Fibroblast of villous mesenchyme (primary cell): Measurements from ENCODE around the gene PRDM16. TPM values are rescaled to one million over a fixed set of nuclear protein-coding genes. Genes with fewer than 3 reads are reported as not detected.

Experiments
- DNase-seq: peaks from one replicate; pipeline ENCODE4 v3.0.0-alpha.2; 2010; ENCODE audit warnings: low read depth
- H3K4me3 ChIP-seq: 2 replicates; pipeline ENCODE4 v1.5.1; 2011; ENCODE audit warnings: low read depth, mild to moderate bottlenecking, low read length
- total RNA-seq: library from RNA; depleted of rRNA; stranded (reverse); fragments of >200 nt; gene quantifications from 2 replicates; pipeline ENCODE4 v1.2.3, GENCODE V29; 2012
- TF ChIP-seq, protein P1 (sequence below): IDR thresholded peaks from 2 replicates; pipeline ENCODE4 v1.5.1; 2012; ENCODE audit warnings: low read depth, mild to moderate bottlenecking, low read length; ENCODE audit not compliant: insufficient read depth

Gene PRDM16
- total RNA-seq, 1 donor = 1.7 TPM

DNA sequence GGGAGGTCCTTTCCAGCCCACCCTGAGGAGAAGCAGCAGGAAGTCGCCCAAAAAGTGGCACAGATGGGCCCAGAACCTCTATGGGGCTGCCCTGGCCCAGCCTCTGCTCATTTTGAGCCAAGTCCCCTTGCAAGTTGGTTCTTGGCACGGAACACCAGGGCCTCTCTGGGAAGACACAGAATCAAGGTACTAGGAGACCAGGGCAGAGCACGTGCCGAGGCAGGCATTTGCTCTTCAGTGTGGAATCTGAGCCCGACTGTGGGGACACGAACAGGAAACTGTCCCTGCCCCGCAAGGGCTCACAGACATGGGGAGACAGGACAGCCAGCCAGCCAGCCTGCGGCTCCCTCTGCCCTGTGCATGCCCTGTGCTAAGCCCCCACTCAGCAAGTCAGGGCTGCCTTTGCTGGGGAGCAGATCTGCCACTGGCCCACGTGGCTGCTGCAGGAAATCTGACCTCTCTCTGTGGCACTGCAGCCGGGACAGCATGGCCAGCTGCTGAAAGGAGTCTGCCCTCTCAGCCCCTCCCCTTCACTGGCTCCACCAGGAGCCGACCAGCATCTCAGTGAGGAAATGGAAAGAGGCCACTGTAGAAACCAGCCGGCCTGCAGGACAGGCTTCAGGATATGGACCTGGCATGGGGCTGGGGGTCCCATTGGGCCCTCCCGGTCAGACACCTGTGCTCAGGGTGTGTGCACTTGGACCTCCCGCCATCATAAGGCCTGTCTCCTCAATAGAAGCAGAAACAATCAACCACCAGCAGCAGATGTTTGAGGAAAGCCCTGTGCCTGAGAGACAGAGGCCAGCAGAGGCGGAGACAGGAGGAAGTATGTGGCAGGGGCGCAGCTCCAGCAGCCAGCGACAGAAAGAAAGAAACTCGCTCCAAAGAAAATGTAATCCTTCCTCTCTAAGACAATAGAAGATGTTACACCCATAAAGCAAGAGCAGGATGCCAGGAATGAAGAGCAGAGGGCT, 389.2 kb downstream of the PRDM16 start:
- no peak for DNase-seq
- TF ChIP-seq, protein P1, sequence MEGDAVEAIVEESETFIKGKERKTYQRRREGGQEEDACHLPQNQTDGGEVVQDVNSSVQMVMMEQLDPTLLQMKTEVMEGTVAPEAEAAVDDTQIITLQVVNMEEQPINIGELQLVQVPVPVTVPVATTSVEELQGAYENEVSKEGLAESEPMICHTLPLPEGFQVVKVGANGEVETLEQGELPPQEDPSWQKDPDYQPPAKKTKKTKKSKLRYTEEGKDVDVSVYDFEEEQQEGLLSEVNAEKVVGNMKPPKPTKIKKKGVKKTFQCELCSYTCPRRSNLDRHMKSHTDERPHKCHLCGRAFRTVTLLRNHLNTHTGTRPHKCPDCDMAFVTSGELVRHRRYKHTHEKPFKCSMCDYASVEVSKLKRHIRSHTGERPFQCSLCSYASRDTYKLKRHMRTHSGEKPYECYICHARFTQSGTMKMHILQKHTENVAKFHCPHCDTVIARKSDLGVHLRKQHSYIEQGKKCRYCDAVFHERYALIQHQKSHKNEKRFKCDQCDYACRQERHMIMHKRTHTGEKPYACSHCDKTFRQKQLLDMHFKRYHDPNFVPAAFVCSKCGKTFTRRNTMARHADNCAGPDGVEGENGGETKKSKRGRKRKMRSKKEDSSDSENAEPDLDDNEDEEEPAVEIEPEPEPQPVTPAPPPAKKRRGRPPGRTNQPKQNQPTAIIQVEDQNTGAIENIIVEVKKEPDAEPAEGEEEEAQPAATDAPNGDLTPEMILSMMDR = no peak
- H3K4me3 ChIP-seq = no peak overlapping the region

DNA sequence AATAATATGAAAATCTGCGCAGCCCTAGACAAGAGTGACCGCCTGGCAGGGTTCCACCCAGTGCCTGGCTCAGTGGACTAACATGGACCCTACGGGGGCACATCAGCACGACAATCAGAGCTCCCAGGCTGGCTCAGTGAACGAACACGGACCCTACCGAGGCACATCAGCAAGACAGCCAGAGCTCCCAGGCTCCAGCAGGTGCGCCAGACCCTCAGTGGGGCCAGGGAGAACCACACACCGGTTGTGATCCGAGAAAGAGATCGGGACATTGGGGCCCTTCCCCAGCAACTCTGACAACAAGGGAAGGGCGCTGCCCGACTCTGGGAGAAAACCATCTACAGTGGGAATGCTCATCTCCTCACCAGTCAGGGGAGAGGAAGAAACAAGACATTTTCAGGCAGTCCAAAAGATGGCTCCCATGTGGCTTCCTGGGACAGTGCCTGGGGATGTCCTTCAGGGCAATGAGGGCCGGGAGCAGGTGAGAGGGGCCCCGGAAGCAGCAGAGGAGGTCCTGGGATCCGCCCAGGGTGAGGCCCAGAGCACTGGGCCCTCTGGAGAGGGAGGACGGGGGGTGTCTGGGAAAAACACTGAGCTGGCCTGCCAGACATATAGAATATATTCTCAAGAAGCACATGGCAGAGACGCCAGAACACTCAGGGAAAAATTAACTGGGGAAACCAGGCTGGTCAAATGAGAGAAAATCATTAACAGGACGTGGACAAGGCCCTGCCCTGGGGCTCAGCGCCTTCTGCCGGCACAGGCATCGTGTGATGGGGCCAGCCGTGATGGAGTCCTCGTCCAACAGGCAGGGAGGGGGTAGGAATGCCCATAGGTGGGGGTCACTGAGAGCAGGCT, 390.3 kb downstream of the PRDM16 start:
- no peak overlapping the region for H3K4me3 ChIP-seq
- DNase-seq = no peak
- TF ChIP-seq, protein P1 = no peak

DNA sequence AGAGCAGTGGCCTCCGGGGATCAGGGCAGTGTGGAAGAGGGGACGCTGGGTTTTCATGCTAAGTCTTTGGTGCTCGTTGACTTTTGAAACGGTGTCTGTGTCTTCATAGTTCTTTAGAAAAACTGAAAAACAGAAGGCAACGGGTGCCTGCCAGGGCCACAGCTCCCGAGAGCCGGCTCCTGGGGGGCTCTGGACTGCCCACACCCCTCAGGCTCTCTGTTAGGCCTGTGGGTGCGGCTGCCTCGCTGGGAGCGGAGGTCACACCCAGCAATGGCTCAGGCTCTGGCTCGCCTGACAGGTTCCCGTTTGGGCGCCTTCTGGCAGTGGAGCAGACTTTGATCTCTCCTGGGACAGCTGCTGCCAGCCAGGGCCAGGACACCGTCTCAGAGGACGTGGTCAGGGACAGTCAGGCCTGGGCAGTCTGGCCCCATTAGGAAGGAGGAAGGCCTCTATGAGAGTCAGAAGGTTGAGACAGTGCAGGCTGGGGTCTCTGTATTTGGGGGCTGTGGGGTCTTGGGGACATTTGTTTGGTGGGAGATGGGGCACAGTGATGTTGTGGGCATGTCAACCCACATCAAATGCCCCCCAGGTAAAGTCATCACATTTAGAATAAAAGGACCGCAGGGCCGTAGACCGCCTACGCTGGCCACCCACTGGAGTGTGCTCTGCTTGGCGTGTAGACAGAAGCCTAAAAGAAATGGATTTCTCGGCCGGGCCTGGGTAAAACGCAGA, 391.1 kb downstream of the PRDM16 start:
- TF ChIP-seq, protein P1 = no peak
- no peak for DNase-seq
- H3K4me3 ChIP-seq = no peak overlapping the region

DNA sequence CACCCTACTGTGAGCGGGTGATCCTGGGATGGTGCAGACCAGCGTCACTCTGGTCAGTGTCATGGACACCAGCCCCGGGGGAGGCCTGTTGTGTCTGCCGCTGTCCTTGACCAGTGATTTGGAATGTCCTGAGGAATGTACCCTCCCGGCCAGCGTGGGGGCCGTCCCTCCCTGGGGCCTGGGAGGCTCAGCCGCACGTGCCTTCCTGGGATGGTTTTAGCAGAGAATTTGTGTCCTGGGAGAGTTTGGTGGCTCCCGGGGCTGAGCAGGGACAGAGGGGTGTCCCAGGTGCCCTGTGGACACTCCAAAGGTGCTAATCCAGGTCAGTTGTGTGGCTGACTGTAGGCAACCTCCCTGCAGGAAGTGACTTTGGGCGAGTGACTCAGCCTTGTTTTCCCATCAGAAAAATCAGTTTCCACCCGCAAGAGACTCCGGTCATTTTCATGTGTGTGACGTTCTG, 391.7 kb downstream of the PRDM16 start:
- H3K4me3 ChIP-seq = no peak overlapping the region
- peak; percentile 38 for DNase-seq
- TF ChIP-seq, protein P1 = no peak

DNA sequence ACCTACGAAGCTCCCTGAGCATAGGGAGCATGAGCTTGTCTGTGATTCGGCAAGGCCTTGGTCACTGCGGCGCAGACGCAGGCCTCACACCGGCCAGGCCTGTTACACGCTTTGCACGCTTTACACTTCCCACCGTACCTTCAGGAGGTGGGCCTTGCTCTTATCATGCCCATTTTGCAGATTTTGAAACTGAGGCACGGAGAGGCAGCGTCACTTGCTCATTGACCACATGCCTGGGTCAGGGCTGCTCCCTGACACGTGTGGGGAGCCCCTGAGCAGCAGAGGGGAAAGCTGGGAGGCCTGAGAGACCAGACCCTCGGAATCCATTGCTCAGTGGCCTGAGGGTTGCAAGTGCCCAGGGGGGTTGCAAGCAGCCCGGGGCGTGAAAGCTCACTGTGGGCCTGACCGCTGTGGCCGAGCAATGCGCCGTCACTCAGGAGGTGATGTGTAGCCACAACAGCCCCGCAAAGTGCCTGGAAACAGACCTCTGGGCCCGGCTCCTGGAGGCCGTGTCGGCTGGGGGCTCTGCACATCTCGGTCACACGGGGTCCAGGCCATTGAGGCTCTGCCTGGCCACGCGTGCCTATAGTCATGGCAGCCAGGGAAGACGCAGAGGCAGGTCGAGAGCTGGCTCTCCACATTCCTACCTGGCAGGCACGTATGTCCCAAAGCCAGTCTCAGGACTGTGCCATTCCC, 392.4 kb downstream of the PRDM16 start:
- TF ChIP-seq, protein P1 = no peak
- no peak overlapping the region for H3K4me3 ChIP-seq
- DNase-seq = no peak

DNA sequence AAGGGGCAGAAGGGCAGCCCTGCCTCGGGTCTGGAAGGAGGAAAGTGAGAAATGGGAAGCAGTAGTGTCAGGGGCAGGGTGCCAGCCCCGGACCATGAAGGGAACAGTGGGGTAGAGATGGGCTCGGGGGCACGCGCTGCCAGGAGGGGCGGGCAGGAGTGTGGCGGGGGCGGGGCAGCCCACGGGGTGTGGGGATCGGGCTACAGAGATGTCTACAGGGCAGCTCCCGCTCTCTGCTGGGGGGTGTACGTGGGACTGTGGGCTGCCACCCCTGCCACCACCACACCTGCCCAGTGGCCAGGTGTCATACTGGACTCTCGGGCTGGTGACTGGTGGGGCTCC, 392.9 kb downstream of the PRDM16 start:
- TF ChIP-seq, protein P1 = no peak
- no peak overlapping the region for H3K4me3 ChIP-seq

More for the DNA sequence above, 392.9 kb downstream of the PRDM16 start:
- DNase-seq = no peak
